GM20000 (cell line): ENCODE data around the gene BORCS8.

ENCODE experiments used
- DNase-seq: peaks from one replicate; pipeline ENCODE4 v3.0.0; 2012; ENCODE audit warnings: low spot score
- CTCF ChIP-seq: IDR thresholded peaks from 2 replicates; pipeline ENCODE4 v1.5.1; 2012; ENCODE audit warnings: mild to moderate bottlenecking, control low read depth; ENCODE audit errors: extremely low read depth, missing control alignments

BORCS8 gene

GRCh38 chr19:19146865-19147264, 45.1 kb downstream of the BORCS8 start:
- no peak for DNase-seq
- TF ChIP-seq CTCF, result no peak

GRCh38 chr19:19145684-19146608, 46.0 kb downstream of the BORCS8 start:
- peak; percentile 89 for DNase-seq
- peak; percentile 91 for TF ChIP-seq CTCF

- TF ChIP-seq CTCF, result no peak
- DNase-seq, result no peak
These were observed 46.7 kb downstream of the BORCS8 start for GRCh38 chr19:19145281-19145680.

- no peak for TF ChIP-seq CTCF
- DNase-seq, result no peak
These were observed 49.6 kb downstream of the BORCS8 start for GRCh38 chr19:19142347-19142746.

GRCh38 chr19:19140476-19140875, 51.5 kb downstream of the BORCS8 start:
- no peak for DNase-seq
- TF ChIP-seq CTCF, result no peak

- no peak for DNase-seq
- no peak for TF ChIP-seq CTCF
These were observed 52.1 kb downstream of the BORCS8 start for GRCh38 chr19:19139876-19140229.

- no peak for TF ChIP-seq CTCF
- DNase-seq, result peak; percentile 99
These were observed 53.6 kb downstream of the BORCS8 start, which contains the start of gene TMEM161A for GRCh38 chr19:19138109-19138981. TSS of gene TMEM161A (minus strand) at chr19:19138478. CDS start at chr19:19138428, 50 bp downstream.
